WTC11 (cell line): ENCODE data around the gene GDNF. TPM values are rescaled to one million over a fixed set of nuclear protein-coding genes. Genes with fewer than 3 reads are reported as not detected.

Experiments
- ATAC-seq: fragments of 200-7000 bp; cut with Tn5 transposase; 2 replicates; pipeline ENCODE4 v1.10.0; 2021; ENCODE audit warnings: mild to moderate bottlenecking, moderate library complexity
- CTCF ChIA-PET: fragments of 300-600 bp; sonication (Branson Sonifier 250); formaldehyde crosslinking; loops from one replicate; lab custom pipeline; 2021; ENCODE audit warnings: antibody characterized with exemption; lab: Charles Lee
- POLR2A ChIA-PET: fragments of 350-600 bp; sonication (Branson Sonifier 250); formaldehyde crosslinking; loops from one replicate; lab custom pipeline; 2021; ENCODE audit warnings: antibody characterized with exemption; lab: Charles Lee
- DNase-seq: peaks from one replicate; pipeline ENCODE4 v3.0.0; 2021; ENCODE audit warnings: low spot score
- H3K27ac Mint-ChIP-seq: 2 replicates; pipeline ENCODE4 v1.8.0; 2021; ENCODE audit warnings: mixed read lengths
- H3K27me3 Mint-ChIP-seq: 2 replicates; pipeline ENCODE4 v1.8.0; 2021; ENCODE audit warnings: low read depth, mild to moderate bottlenecking, moderate library complexity, mixed read lengths
- H3K36me3 Mint-ChIP-seq: 2 replicates; pipeline ENCODE4 v1.8.0; 2021; ENCODE audit warnings: mixed read lengths
- H3K4me1 Mint-ChIP-seq: 2 replicates; pipeline ENCODE4 v1.8.0; 2022; ENCODE audit warnings: mixed read lengths
- H3K4me3 Mint-ChIP-seq: 2 replicates; pipeline ENCODE4 v1.8.0; 2021; ENCODE audit warnings: mild to moderate bottlenecking, moderate library complexity, mixed read lengths
- H3K9me3 Mint-ChIP-seq: 2 replicates; pipeline ENCODE4 v1.8.0; 2021; ENCODE audit warnings: mixed read lengths
- CREM ChIP-seq: sonication (generic); formaldehyde crosslinking; IDR thresholded peaks from 2 replicates; pipeline ENCODE4 v1.8.1; 2022; ENCODE audit warnings: mild to moderate bottlenecking, missing genetic modification reagents, moderate library complexity
- FOXJ3 ChIP-seq: sonication (generic); formaldehyde crosslinking; IDR thresholded peaks from 2 replicates; pipeline ENCODE4 v1.9.0; 2021; ENCODE audit warnings: missing genetic modification reagents, mild to moderate bottlenecking, borderline replicate concordance
- GRHL2 ChIP-seq: fragments of 250-450 bp; sonication (Bioruptor Pico); IDR thresholded peaks from 2 replicates; pipeline ENCODE4 v1.8.0; 2022; ENCODE audit warnings: mild to moderate bottlenecking, moderate library complexity; ENCODE audit not compliant: insufficient replicate concordance, severe bottlenecking
- HMGA2 ChIP-seq: fragments of 250-450 bp; sonication (Bioruptor Pico); IDR thresholded peaks from 2 replicates; pipeline ENCODE4 v1.4.0; 2021; ENCODE audit warnings: mild to moderate bottlenecking, moderate library complexity
- NR3C1 ChIP-seq: sonication (generic); formaldehyde crosslinking; conservative IDR thresholded peaks from 2 replicates; pipeline ENCODE4 v1.8.1; 2023; ENCODE audit warnings: low read depth, mild to moderate bottlenecking, missing genetic modification reagents
- PRRX2 ChIP-seq: fragments of 250-450 bp; sonication (Bioruptor Pico); IDR thresholded peaks from 2 replicates; pipeline ENCODE4 v1.8.0; 2021; ENCODE audit warnings: mild to moderate bottlenecking
- TEAD1 ChIP-seq: sonication (generic); formaldehyde crosslinking; IDR thresholded peaks from 2 replicates; pipeline ENCODE4 v1.8.0; 2022; ENCODE audit warnings: mild to moderate bottlenecking, missing genetic modification reagents
- ZNF121 ChIP-seq: sonication (generic); formaldehyde crosslinking; IDR thresholded peaks from 2 replicates; pipeline ENCODE4 v1.8.0; 2023; ENCODE audit warnings: missing genetic modification reagents
- ZNF317 ChIP-seq: sonication (generic); formaldehyde crosslinking; IDR thresholded peaks from 2 replicates; pipeline ENCODE4 v1.8.1; 2023; ENCODE audit warnings: low read depth, mild to moderate bottlenecking, moderate library complexity, missing genetic modification reagents, borderline replicate concordance
- ZNF416 ChIP-seq: fragments of 250-450 bp; sonication (Bioruptor Pico); IDR thresholded peaks from 2 replicates; pipeline ENCODE4 v1.9.0; 2021; ENCODE audit warnings: mild to moderate bottlenecking, inconsistent platforms
- total RNA-seq: library from RNA; stranded (reverse); gene quantifications from 3 replicates; pipeline ENCODE4 v1.2.3, GENCODE V29; 2021
- TF ChIP-seq, protein P1 (sequence below): sonication (generic); formaldehyde crosslinking; IDR thresholded peaks from 2 replicates; pipeline ENCODE4 v1.8.0; 2023; ENCODE audit warnings: missing genetic modification reagents
- TF ChIP-seq, protein P2 (sequence below): sonication (generic); formaldehyde crosslinking; IDR thresholded peaks from 2 replicates; pipeline ENCODE4 v1.8.1; 2023; ENCODE audit warnings: mild to moderate bottlenecking, missing genetic modification reagents, moderate library complexity
- TF ChIP-seq, protein P3 (sequence below): sonication (generic); formaldehyde crosslinking; IDR thresholded peaks from 2 replicates; pipeline ENCODE4 v1.8.1; 2022; ENCODE audit warnings: missing genetic modification reagents, borderline replicate concordance
- TF ChIP-seq, protein P4 (sequence below): sonication (generic); formaldehyde crosslinking; IDR thresholded peaks from 2 replicates; pipeline ENCODE4 v1.8.0; 2023; ENCODE audit warnings: missing genetic modification reagents, mild to moderate bottlenecking, borderline replicate concordance
- TF ChIP-seq, protein P5 (sequence below): sonication (generic); formaldehyde crosslinking; IDR thresholded peaks from 2 replicates; pipeline ENCODE4 v1.8.1; 2023; ENCODE audit warnings: mild to moderate bottlenecking, missing genetic modification reagents, borderline replicate concordance
- TF ChIP-seq, protein P6 (sequence below): sonication (generic); formaldehyde crosslinking; IDR thresholded peaks from 2 replicates; pipeline ENCODE4 v1.8.1; 2022; ENCODE audit warnings: low read depth, mild to moderate bottlenecking, moderate library complexity, missing genetic modification reagents, borderline replicate concordance
- TF ChIP-seq, protein P7 (sequence below): sonication (generic); formaldehyde crosslinking; IDR thresholded peaks from 2 replicates; pipeline ENCODE4 v1.8.0; 2022; ENCODE audit warnings: missing genetic modification reagents

GDNF gene
- total RNA-seq, 1 experiment from 2014 or later: 4.7 TPM

DNA sequence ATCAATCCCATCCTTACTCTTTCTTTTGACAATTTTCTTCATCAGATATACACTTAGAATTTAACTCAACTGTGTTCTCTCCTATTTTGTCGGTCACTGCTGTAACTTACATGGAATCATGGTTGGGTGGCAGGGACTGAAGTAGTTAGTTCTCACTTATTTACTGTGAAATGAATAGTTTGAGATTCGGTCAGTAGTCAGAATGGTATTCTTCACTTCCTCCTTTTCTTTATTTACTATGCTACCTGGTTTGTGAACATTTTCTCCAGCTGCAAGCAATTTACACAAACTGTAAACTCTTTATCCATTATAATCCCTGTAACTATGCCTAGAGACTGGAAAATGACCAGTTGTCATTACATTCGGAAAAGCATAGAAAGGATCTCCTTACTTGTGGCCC, 41.5 kb upstream of the GDNF start:
- Mint-ChIP-seq H3K9me3 (peaks cover 24% of the 10 kb centered on the region), H3K27me3 (no peaks in the 10 kb centered on the region), H3K4me1 (no peaks in the 10 kb centered on the region), H3K36me3 (0 out of 2 replicates have a peak, but pooled peaks cover 2% of the 10 kb centered on the region), H3K27ac (no peak overlapping the region), H3K4me3 (no peak overlapping the region)
- ChIA-PET POLR2A (no interaction called here), CTCF (interaction anchor here (1.3 kb wide), 1 partner anchor 469 kb away, joined by 3 read pairs; no protein-coding TSS in a partner anchor)
- no peak for TF ChIP-seq TEAD1 (CRISPR knock-in tag)
- no peak for TF ChIP-seq ZNF317 (CRISPR knock-in tag)
- TF ChIP-seq GRHL2 (CRISPR knock-in tag): no peak
- TF ChIP-seq, protein P1, sequence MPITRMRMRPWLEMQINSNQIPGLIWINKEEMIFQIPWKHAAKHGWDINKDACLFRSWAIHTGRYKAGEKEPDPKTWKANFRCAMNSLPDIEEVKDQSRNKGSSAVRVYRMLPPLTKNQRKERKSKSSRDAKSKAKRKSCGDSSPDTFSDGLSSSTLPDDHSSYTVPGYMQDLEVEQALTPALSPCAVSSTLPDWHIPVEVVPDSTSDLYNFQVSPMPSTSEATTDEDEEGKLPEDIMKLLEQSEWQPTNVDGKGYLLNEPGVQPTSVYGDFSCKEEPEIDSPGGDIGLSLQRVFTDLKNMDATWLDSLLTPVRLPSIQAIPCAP (CRISPR knock-in tag): no peak
- no peak for TF ChIP-seq ZNF416
- TF ChIP-seq, protein P2, sequence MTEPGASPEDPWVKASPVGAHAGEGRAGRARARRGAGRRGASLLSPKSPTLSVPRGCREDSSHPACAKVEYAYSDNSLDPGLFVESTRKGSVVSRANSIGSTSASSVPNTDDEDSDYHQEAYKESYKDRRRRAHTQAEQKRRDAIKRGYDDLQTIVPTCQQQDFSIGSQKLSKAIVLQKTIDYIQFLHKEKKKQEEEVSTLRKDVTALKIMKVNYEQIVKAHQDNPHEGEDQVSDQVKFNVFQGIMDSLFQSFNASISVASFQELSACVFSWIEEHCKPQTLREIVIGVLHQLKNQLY: no peak
- TF ChIP-seq, protein P3, sequence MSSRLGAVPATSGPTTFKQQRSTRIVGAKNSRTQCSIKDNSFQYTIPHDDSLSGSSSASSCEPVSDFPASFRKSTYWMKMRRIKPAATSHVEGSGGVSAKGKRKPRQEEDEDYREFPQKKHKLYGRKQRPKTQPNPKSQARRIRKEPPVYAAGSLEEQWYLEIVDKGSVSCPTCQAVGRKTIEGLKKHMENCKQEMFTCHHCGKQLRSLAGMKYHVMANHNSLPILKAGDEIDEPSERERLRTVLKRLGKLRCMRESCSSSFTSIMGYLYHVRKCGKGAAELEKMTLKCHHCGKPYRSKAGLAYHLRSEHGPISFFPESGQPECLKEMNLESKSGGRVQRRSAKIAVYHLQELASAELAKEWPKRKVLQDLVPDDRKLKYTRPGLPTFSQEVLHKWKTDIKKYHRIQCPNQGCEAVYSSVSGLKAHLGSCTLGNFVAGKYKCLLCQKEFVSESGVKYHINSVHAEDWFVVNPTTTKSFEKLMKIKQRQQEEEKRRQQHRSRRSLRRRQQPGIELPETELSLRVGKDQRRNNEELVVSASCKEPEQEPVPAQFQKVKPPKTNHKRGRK (CRISPR knock-in tag): no peak
- no peak for TF ChIP-seq ZNF121 (CRISPR knock-in tag)
- TF ChIP-seq, protein P4, sequence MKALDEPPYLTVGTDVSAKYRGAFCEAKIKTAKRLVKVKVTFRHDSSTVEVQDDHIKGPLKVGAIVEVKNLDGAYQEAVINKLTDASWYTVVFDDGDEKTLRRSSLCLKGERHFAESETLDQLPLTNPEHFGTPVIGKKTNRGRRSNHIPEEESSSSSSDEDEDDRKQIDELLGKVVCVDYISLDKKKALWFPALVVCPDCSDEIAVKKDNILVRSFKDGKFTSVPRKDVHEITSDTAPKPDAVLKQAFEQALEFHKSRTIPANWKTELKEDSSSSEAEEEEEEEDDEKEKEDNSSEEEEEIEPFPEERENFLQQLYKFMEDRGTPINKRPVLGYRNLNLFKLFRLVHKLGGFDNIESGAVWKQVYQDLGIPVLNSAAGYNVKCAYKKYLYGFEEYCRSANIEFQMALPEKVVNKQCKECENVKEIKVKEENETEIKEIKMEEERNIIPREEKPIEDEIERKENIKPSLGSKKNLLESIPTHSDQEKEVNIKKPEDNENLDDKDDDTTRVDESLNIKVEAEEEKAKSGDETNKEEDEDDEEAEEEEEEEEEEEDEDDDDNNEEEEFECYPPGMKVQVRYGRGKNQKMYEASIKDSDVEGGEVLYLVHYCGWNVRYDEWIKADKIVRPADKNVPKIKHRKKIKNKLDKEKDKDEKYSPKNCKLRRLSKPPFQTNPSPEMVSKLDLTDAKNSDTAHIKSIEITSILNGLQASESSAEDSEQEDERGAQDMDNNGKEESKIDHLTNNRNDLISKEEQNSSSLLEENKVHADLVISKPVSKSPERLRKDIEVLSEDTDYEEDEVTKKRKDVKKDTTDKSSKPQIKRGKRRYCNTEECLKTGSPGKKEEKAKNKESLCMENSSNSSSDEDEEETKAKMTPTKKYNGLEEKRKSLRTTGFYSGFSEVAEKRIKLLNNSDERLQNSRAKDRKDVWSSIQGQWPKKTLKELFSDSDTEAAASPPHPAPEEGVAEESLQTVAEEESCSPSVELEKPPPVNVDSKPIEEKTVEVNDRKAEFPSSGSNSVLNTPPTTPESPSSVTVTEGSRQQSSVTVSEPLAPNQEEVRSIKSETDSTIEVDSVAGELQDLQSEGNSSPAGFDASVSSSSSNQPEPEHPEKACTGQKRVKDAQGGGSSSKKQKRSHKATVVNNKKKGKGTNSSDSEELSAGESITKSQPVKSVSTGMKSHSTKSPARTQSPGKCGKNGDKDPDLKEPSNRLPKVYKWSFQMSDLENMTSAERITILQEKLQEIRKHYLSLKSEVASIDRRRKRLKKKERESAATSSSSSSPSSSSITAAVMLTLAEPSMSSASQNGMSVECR (CRISPR knock-in tag): no peak
- TF ChIP-seq FOXJ3: no peak
- no peak for TF ChIP-seq HMGA2 (CRISPR knock-in tag)
- TF ChIP-seq, protein P5, sequence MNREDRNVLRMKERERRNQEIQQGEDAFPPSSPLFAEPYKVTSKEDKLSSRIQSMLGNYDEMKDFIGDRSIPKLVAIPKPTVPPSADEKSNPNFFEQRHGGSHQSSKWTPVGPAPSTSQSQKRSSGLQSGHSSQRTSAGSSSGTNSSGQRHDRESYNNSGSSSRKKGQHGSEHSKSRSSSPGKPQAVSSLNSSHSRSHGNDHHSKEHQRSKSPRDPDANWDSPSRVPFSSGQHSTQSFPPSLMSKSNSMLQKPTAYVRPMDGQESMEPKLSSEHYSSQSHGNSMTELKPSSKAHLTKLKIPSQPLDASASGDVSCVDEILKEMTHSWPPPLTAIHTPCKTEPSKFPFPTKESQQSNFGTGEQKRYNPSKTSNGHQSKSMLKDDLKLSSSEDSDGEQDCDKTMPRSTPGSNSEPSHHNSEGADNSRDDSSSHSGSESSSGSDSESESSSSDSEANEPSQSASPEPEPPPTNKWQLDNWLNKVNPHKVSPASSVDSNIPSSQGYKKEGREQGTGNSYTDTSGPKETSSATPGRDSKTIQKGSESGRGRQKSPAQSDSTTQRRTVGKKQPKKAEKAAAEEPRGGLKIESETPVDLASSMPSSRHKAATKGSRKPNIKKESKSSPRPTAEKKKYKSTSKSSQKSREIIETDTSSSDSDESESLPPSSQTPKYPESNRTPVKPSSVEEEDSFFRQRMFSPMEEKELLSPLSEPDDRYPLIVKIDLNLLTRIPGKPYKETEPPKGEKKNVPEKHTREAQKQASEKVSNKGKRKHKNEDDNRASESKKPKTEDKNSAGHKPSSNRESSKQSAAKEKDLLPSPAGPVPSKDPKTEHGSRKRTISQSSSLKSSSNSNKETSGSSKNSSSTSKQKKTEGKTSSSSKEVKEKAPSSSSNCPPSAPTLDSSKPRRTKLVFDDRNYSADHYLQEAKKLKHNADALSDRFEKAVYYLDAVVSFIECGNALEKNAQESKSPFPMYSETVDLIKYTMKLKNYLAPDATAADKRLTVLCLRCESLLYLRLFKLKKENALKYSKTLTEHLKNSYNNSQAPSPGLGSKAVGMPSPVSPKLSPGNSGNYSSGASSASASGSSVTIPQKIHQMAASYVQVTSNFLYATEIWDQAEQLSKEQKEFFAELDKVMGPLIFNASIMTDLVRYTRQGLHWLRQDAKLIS: no peak
- TF ChIP-seq NR3C1 (CRISPR knock-in tag): no peak
- TF ChIP-seq, protein P6, sequence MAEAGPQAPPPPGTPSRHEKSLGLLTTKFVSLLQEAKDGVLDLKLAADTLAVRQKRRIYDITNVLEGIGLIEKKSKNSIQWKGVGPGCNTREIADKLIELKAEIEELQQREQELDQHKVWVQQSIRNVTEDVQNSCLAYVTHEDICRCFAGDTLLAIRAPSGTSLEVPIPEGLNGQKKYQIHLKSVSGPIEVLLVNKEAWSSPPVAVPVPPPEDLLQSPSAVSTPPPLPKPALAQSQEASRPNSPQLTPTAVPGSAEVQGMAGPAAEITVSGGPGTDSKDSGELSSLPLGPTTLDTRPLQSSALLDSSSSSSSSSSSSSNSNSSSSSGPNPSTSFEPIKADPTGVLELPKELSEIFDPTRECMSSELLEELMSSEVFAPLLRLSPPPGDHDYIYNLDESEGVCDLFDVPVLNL (CRISPR knock-in tag): no peak
- no peak for TF ChIP-seq PRRX2 (CRISPR knock-in tag)
- no peak for TF ChIP-seq CREM (CRISPR knock-in tag)
- TF ChIP-seq, protein P7, sequence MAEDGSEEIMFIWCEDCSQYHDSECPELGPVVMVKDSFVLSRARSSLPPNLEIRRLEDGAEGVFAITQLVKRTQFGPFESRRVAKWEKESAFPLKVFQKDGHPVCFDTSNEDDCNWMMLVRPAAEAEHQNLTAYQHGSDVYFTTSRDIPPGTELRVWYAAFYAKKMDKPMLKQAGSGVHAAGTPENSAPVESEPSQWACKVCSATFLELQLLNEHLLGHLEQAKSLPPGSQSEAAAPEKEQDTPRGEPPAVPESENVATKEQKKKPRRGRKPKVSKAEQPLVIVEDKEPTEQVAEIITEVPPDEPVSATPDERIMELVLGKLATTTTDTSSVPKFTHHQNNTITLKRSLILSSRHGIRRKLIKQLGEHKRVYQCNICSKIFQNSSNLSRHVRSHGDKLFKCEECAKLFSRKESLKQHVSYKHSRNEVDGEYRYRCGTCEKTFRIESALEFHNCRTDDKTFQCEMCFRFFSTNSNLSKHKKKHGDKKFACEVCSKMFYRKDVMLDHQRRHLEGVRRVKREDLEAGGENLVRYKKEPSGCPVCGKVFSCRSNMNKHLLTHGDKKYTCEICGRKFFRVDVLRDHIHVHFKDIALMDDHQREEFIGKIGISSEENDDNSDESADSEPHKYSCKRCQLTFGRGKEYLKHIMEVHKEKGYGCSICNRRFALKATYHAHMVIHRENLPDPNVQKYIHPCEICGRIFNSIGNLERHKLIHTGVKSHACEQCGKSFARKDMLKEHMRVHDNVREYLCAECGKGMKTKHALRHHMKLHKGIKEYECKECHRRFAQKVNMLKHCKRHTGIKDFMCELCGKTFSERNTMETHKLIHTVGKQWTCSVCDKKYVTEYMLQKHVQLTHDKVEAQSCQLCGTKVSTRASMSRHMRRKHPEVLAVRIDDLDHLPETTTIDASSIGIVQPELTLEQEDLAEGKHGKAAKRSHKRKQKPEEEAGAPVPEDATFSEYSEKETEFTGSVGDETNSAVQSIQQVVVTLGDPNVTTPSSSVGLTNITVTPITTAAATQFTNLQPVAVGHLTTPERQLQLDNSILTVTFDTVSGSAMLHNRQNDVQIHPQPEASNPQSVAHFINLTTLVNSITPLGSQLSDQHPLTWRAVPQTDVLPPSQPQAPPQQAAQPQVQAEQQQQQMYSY: no peak
- DNase-seq (no peak), ATAC-seq (no peak)
